Lower leg skin (tissue), 3 donors: ENCODE measurements around the gene SUPT5H.

Source experiments
- CTCF ChIP-seq, 3 donors: fragments of 450-650 bp; IDR thresholded peaks; one replicate each; pipeline ENCODE4 v1.5.1; 2016; ENCODE audit warnings: antibody characterized with exemption in 3 of 3, mild to moderate bottlenecking in 3 of 3, moderate library complexity in 2 of 3
- POLR2A ChIP-seq, 2 donors: fragments of 450-650 bp; IDR thresholded peaks; one replicate each; pipeline ENCODE4 v1.6.1; 2016 to 2017; ENCODE audit warnings: antibody characterized with exemption in 2 of 2, mild to moderate bottlenecking in 1 of 2, moderate library complexity in 1 of 2

- TF ChIP-seq POLR2A (IDR thresholded peaks at IDR 0.05) (no peak), CTCF (IDR thresholded peaks at IDR 0.05) (no peak)
These were observed 40.0 kb upstream of the SUPT5H start for GRCh38 chr19:39405261-39405957.
